GM21423 (cell line): ENCODE data around the gene IFI27L2.

Experiments
- ATAC-seq: cut with Tn5 transposase; IDR thresholded peaks from one replicate; pipeline ENCODE4 v1.9.1; 2021; ENCODE audit warnings: mild to moderate bottlenecking, moderate library complexity; ENCODE audit not compliant: unreplicated experiment

Gene IFI27L2

GRCh38 chr14:94124582-94125377 lies 4.6 kb downstream of the IFI27L2 start:
- no peak for ATAC-seq

GRCh38 chr14:94123868-94124267 lies 5.5 kb downstream of the IFI27L2 start:
- no peak for ATAC-seq

GRCh38 chr14:94123296-94123695 lies 6.1 kb downstream of the IFI27L2 start:
- no peak for ATAC-seq

- no peak for ATAC-seq
Observed at GRCh38 chr14:94122438-94122837, 7.0 kb downstream of the IFI27L2 start.

- ATAC-seq = no peak
Observed at GRCh38 chr14:94121485-94121884, 7.9 kb downstream of the IFI27L2 start.

GRCh38 chr14:94120667-94121340 lies 8.6 kb downstream of the IFI27L2 start:
- ATAC-seq = no peak

- no peak for ATAC-seq
Observed at GRCh38 chr14:94119071-94119470, 10.3 kb downstream of the IFI27L2 start.

- no peak for ATAC-seq
Observed at GRCh38 chr14:94117856-94118255, 11.5 kb downstream of the IFI27L2 start.

GRCh38 chr14:94116701-94117100 lies 12.7 kb downstream of the IFI27L2 start:
- ATAC-seq = no peak

GRCh38 chr14:94115631-94116030 lies 13.8 kb downstream of the IFI27L2 start:
- ATAC-seq = no peak

GRCh38 chr14:94115058-94115591 lies 14.3 kb downstream of the IFI27L2 start:
- no peak for ATAC-seq

GRCh38 chr14:94114589-94115057 lies 14.8 kb downstream of the IFI27L2 start:
- no peak for ATAC-seq

GRCh38 chr14:94113908-94114588 lies 15.4 kb downstream of the IFI27L2 start:
- ATAC-seq = no peak

GRCh38 chr14:94113490-94113889 lies 15.9 kb downstream of the IFI27L2 start:
- no peak for ATAC-seq

- no peak for ATAC-seq
Observed at GRCh38 chr14:94113073-94113472, 16.3 kb downstream of the IFI27L2 start.

- no peak for ATAC-seq
Observed at GRCh38 chr14:94112513-94113063, 16.8 kb downstream of the IFI27L2 start.

- ATAC-seq = no peak
Observed at GRCh38 chr14:94111276-94112095, 17.9 kb downstream of the IFI27L2 start.

- ATAC-seq = no peak
Observed at GRCh38 chr14:94110552-94111181, 18.7 kb downstream of the IFI27L2 start, which contains the start of gene IFI27. Gene IFI27, plus strand, starts transcription at chr14:94110736.

GRCh38 chr14:94109915-94110250 lies 19.5 kb downstream of the IFI27L2 start:
- no peak for ATAC-seq

- no peak for ATAC-seq
Observed at GRCh38 chr14:94104731-94105130, 24.7 kb downstream of the IFI27L2 start.
